GM12865 (cell line): ENCODE results near the gene ZFHX3.

Experiments
- DNase-seq: peaks from one replicate; pipeline ENCODE4 v3.0.0; 2010; ENCODE audit warnings: low read depth
- H3K4me3 ChIP-seq: 2 replicates; pipeline ENCODE4 v1.5.1; 2011; ENCODE audit warnings: mild to moderate bottlenecking, low read depth, low read length, control low read depth
- CTCF ChIP-seq: IDR thresholded peaks from 2 replicates; pipeline ENCODE4 v1.5.1; 2011; ENCODE audit warnings: low read length, control low read depth, low read depth, inconsistent platforms; ENCODE audit not compliant: insufficient read depth; ENCODE audit errors: missing control alignments

The ZFHX3 gene

DNA sequence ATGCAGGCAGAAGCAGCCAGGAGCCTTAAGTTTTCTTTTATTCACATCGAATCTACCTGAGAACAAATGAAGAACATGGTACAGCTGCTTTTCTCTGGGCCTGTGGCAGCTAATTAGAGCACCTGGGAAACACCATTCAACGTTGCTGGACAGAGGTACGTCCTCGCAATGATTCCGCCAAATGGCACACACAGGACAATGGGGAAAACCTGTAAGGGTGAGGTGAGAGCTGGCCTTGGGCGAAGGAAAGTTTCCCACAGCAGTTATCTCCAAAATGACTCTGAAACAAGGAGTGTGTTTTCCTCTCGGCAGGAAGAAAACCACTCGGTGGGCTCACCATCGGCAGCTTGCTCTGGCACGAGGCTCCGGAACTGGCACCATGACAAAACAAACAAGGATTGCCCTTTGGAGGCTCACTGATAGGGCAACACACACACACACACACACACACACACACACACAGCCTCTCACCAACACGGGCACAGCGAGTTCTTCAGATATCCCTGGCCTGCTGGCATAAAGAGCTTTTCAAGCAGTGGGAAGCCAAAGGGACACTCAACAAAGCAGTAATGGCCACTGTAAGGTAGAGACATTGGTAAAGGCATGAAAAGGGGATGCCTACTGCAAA is 73.7 kb downstream of the ZFHX3 start:
- no peak overlapping the region for H3K4me3 ChIP-seq
- no peak for TF ChIP-seq CTCF
- DNase-seq, result no peak

GRCh38 chr16:72972878-72973571 is 74.9 kb downstream of the ZFHX3 start:
- no peak for TF ChIP-seq CTCF

GRCh38 chr16:72971370-72971769 is 76.6 kb downstream of the ZFHX3 start:
- DNase-seq, result no peak
- no peak overlapping the region for H3K4me3 ChIP-seq
- no peak for TF ChIP-seq CTCF

More at GRCh38 chr16:72972878-72973571, 74.9 kb downstream of the ZFHX3 start:
- DNase-seq, result no peak
- no peak overlapping the region for H3K4me3 ChIP-seq

- DNase-seq, result no peak
- no peak for TF ChIP-seq CTCF
- no peak overlapping the region for H3K4me3 ChIP-seq
Measured at GRCh38 chr16:72970656-72971055, 77.3 kb downstream of the ZFHX3 start.

DNA sequence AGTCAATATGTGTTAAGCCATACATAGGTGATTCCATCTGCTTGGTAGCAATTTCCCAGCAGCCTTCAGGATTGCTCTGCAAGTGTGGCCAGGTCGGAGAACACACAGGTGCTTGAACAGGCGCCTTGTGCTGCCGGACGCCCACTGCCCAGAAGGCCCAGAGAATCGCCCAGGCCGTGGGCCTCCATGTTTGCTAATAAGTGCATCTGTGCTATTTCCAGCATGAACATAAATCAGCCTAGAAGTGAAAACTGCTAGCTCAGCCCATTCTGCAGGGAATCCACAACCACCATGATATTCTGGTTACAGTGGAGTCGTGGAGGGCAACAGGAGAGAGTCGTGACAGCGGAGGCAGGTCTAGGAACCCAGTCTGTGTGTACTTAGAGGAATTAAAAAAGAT is 78.1 kb downstream of the ZFHX3 start:
- DNase-seq, result no peak
- no peak for TF ChIP-seq CTCF
- H3K4me3 ChIP-seq, result no peak overlapping the region

DNA sequence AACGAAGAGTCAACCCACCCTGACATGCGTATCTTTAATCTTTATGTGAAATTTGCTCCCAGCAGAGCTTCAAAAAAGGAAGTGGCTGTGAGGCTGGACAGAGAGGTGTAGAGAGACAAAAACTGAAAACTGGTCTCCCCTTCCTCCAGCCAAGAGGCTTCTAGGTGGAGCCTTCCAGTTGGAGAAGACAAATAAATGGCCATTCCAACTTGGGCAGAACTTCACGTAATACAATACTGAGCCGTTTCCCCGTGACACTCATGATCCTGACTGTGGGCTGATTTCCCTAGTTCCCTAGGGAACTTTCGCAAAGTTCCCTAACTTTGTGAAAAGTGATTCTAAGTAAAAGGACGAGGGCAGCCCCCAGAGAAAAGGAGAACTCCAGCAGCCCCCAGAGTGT is 78.8 kb downstream of the ZFHX3 start:
- TF ChIP-seq CTCF, result no peak
- no peak overlapping the region for H3K4me3 ChIP-seq

More for the DNA sequence above, 78.8 kb downstream of the ZFHX3 start:
- no peak for DNase-seq
